NCI-H1417 treated with DMSO at 0.1 percent for 48 hours (cell line): Measurements from ENCODE around the gene FNDC3B.

Source experiments
- DNase-seq: peaks from one replicate; lab custom pipeline; 2025; lab: John Stamatoyannopoulos, UW

FNDC3B gene

DNA sequence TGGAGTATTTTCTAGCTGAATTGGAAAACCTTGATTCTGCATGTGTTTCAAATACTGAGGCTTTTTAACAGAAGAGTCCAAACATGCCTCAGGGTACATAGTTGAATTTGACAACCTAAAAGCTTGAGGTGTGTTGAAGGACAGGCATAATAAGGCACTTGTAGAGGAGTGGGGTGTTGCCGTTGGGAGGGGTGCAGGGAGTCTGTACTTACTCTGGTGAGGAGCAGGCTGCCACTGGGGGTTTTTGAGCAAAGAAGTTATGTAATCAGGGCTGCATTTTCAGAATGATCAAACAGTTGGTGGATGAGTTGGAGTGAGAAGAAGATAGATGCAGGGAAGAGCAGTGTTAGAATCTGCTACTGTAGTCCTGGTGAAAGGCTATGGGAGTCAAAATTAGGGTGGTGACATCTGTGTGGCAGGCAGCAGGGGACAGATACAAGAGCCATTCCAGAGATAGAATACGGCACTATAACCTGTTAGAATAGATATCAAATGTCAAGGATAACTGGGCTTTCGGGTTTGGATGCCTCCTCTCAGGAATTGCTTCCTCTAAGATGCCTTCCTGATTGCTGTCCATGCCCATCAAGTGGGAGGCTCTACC, 247.3 kb downstream of the FNDC3B start:
- no peak for DNase-seq

DNA sequence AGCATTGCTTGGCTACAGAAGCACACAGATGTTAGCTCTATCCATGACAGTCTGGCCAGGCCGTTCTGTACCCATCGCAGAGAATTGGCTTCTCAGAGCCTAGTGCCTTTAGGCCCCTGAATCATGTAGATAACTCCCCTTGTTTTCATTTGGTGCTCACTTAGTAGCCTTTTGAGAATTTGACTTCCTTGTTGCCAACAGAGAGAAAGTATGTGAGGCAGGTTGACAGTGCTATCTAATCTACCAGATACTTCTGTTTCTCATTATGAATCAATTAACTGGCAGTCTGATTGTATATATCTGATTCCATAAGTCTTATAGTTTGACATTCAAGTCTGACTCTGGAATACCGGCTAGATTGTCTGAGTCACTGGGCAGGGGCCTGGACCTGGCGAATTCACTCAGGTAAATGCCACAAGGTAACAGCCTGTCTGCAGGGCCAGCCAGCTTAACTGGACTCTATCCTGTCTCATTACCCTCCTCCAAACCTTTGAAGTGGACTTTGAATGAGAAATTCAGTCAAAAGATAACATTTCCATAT, 248.6 kb downstream of the FNDC3B start:
- no peak for DNase-seq

GRCh38 chr3:172288651-172289050, 249.3 kb downstream of the FNDC3B start:
- no peak for DNase-seq

GRCh38 chr3:172289583-172289982, 250.2 kb downstream of the FNDC3B start:
- DNase-seq, result no peak

GRCh38 chr3:172290457-172290856, 251.1 kb downstream of the FNDC3B start:
- DNase-seq, result no peak

- no peak for DNase-seq
Measured at GRCh38 chr3:172291650-172292049, 252.3 kb downstream of the FNDC3B start.

GRCh38 chr3:172292422-172292821, 253.0 kb downstream of the FNDC3B start:
- no peak for DNase-seq

DNA sequence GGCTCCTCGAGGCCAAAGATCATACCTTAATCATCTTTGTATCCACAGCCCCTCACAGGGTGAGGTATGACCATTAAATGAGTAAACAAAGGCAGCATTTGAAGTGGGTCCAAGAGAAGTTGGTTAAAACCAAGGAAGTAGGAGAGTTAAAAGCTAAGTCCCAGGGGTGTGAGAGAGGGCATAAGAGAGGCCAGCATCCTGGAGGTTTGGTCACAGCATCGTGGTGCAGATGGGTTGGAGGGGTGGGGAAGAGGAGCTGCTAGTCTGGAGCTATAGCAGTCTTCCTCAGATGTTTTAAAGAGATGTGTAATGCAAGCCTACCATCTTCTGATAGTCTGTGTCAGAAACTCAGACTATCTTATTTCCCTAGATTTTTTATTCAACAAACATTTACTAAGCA, 253.7 kb downstream of the FNDC3B start:
- no peak for DNase-seq

DNA sequence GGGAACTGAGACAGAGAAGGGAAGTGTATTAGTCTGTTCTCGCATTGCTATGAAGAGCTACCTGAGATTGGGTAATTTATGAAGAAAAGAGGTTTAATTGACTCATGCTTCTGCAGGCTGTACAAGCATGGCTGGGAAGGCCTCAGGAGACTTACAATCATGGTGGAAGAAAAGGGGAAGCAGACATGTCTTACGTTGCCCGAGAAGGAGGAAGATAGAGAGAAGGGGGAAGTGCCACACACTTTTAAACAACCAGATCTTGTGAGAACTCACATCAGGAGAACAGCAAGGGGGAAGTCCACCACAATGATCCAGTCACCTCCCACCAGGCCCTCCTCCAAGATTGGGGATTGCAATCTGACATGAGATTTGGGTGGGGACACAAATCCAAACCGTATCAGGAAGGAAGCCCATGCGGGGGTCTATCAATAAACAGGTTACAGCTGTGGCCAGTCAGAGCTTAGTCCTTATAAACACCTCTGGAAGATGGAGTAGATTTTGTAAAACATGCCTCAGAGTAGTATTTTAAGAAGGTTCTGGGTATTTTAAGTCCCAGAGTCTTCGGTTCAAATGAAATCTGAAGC, 254.9 kb downstream of the FNDC3B start:
- DNase-seq, result no peak

DNA sequence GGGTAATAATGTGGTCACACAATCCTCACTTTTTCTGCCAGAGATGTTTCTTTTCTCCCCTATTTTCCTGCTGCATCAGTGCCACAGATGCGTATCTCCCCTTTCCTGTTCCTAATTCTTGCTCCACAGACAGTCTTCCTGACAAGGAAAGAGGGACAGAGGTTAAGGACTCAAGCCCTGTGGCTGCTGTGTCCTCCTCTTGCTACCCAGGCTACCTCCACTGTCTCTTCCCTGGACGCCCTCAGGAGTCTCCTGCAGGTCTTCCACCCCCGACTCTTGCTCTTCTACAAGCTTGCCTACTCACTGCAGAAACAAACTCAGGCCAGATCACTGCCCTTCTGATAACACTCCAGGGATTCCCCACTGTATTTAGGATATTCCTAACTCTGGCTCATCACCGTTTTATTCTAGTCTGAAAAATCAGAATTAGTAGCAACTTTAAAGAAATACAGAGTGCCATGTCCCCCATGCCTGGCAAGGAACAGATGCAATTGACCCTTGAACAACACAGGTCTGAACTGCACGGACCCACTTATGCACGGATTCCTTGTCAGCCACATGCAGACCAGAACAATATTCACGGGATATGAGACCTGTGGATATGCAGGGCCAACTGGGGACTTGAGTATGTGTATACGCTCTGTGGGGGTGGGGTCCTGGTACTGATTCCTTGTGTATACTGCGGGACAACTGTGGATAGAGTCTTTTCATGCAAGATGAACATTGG, 257.0 kb downstream of the FNDC3B start:
- no peak for DNase-seq

DNA sequence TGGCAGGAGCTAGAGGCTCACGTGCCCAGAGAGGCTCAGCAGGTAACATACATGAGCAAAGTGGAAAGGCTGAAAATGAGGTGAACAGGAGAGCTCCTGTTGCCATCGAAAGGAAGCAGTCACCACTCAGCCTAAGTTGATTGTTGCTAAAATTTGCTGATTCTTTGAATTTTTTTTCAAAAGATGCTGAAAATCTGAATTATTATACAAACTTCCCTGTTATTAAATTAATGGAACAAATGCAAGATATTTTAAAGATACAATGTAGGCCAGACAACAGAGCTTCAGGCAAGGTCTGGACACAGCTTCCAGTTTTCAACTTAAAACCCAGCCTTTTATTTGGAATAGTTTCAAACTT, 257.6 kb downstream of the FNDC3B start:
- DNase-seq, result no peak

DNA sequence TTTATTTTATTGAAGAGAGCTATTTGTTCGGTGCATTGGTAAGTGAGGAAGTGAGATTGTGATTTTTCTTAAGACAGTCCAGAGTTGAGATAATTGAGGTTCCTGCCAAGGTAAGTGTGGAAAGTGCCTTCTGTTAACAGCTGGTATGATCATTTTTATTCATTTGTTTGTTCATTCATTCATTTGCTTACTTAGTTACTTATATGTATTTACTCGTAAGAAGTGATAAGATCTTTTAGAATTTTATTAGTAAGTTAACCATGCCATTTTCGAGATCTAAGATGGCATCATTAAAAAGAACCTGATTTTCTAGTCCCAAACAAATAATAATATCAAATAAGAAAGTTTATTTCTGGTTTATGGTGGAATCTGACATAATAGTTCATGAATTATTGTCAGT, 258.9 kb downstream of the FNDC3B start:
- no peak for DNase-seq

GRCh38 chr3:172300187-172300586, 260.8 kb downstream of the FNDC3B start:
- DNase-seq, result no peak

DNA sequence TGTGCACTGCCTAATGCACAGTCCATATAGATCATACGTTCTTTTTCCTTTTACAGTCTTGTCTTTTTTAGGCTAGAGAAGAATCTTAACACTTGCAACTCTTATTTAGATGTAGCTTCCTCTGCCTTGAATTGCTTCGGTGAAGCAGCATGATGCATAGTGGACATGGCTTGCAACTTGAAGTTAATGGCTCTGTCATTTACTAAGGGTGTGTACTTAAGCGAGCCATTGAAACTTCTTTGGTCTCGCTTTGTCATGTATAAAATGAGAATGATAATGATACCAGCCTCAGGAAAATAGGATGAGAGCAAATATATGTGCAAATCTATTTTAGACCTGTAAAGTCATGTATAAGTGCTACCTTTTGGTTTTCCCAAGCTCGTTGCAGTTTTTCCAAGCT, 261.5 kb downstream of the FNDC3B start:
- no peak for DNase-seq

DNA sequence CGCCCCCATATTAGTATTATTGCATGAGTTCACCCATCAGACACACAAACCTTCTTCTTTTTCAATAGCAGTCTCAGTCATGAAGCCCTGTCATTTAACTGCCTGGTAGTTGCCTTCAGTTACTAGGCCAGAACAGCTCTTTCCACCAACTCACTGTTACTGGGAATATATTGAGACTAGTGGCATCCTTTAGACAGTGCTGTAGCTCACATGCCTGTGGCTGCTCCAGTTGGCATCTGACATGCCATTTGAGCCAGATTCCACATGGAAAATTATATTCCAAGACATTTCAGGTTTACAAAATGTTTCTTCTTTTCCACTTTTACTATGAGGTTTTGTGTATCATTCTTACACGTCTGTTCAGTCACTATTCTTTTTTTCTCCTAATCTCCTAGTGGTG, 262.8 kb downstream of the FNDC3B start:
- DNase-seq, result no peak

DNA sequence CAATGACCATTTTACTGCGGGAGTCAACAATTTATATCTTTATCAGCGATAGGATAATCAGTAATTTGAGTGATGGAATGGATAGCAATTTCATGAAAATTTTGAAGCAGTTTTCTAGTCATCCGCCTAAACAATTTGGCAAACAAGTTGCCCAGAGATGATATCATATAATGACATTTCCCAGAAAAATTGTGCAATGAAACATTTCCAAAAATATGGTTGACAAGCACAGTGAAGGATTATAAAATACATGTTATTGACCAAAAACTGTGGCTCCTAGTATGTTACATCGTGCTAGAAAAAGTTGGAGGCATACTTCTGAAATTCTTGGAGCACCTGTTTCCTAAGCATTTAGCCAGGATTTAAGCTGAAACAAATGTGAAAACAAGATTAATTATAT, 263.8 kb downstream of the FNDC3B start:
- no peak for DNase-seq

DNA sequence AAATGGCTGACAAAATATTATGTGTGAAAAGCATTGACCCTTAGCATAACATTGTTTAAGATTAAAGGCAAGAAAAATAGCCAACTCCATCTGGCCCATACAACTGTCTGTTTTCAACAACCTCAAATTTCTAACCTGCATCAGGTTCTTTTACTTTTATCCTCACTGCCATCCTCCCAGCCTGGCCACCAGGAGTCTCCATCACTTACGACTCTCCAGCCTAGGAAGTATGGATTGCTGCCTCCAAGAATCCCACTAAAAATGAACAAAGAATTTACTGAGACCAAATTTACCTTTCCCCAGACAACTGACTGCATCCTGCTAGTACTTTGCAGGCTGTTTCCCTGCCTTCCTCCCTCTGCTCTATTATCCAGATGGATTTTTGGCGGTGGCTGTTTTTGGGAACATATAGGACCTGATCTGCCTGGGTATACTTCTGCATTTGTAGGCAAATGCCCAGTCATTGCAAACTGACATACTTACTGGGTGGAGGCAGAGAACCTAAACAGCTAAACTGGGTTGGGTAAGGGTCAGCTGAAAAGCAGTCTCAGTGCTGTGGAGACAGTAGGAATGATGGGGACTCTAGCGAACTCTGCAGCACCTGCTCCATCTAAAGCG, 264.7 kb downstream of the FNDC3B start:
- no peak for DNase-seq

GRCh38 chr3:172305552-172305951, 266.2 kb downstream of the FNDC3B start:
- DNase-seq, result no peak

DNA sequence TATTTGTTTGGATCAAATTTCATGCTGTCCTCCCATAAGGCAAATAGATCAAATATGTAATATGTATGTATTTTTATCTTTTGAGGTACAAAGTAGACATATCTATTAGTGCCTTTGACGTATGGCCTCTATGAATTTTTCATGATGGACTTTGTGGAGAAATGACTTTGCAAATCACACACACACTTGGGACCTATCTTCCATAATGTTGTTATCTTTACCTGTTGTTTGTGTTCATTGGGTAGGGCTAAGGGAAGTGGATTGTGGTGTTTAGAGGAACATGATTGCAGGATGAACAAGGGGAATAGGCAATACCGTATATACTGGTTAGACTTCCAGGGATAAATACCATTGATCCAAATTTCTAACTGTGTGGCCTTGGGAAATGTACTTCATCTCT, 266.6 kb downstream of the FNDC3B start:
- DNase-seq, result no peak

DNA sequence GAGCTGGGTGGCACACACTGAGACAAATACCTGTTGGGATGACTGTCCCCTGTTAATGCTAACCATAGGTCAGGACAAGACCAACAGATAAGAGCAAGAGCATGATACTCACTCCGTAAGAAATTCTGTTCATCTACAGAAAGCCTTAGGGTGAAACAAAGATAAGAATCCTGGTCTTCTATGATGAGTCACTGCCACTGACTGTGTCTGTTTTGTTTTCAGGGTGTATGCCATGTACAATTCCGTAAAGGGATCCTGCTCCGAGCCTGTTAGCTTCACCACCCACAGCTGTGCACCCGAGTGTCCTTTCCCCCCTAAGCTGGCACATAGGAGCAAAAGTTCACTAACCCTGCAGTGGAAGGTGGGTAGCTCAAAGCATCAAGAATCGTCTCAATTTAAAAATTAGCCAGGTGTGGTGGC, 267.8 kb downstream of the FNDC3B start:
- no peak for DNase-seq

- DNase-seq, result no peak
Measured at GRCh38 chr3:172309059-172309458, 269.7 kb downstream of the FNDC3B start.

- DNase-seq, result no peak
Measured at GRCh38 chr3:172309741-172310427, 270.5 kb downstream of the FNDC3B start.

DNA sequence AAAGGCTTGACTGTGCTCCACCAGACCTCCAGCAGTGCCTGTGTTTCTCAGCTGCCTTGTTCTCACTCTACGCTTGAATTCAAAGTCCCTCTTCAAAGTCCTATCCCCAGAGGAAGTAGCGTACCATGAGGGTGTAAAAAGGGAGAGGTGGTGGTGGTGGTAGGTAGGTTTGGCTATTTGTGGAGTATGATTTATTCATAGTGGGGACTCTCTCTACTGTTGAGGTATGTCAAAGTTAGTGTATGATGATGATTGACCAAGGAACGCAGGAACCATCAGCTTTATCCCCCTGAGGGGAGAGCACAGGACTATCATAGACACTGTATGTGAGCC, 271.0 kb downstream of the FNDC3B start:
- DNase-seq, result no peak
